OCI-LY3 (cell line): ENCODE measurements around the gene TMEM163.

Source experiments
- EZH2phosphoT487 ChIP-seq: fragments of 200-600 bp; shearing (Covaris generic); IDR thresholded peaks from 2 replicates; pipeline ENCODE4 v1.6.1; 2018; ENCODE audit warnings: antibody characterized with exemption, mixed run types, low read depth
- TF ChIP-seq, protein P1 (sequence below): fragments of 200-600, 300-600 bp; sonication (generic); IDR thresholded peaks from 2 replicates; pipeline ENCODE4 v1.5.1; 2014; ENCODE audit warnings: antibody characterized with exemption, low read length, low read depth

DNA sequence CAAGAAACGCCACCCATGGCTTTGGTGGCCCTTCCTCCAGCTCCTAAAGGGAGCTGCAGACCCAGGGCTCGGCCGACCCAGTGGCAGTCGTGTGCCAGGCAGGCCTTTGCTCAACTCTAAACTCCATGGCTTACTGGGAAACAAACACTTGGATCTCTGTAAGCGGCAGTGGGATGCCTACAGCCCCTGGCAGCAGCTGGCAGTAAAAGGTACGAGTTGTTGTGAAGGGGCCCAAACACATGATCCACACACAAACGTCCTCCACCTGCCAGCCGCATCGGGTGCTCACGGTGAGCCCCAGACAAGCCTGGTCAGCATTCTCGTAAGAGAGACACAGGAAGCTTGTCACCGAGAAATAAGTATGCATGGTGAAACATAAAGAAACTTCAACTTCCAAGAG, 250.0 kb downstream of the TMEM163 start:
- TF ChIP-seq, protein P1, sequence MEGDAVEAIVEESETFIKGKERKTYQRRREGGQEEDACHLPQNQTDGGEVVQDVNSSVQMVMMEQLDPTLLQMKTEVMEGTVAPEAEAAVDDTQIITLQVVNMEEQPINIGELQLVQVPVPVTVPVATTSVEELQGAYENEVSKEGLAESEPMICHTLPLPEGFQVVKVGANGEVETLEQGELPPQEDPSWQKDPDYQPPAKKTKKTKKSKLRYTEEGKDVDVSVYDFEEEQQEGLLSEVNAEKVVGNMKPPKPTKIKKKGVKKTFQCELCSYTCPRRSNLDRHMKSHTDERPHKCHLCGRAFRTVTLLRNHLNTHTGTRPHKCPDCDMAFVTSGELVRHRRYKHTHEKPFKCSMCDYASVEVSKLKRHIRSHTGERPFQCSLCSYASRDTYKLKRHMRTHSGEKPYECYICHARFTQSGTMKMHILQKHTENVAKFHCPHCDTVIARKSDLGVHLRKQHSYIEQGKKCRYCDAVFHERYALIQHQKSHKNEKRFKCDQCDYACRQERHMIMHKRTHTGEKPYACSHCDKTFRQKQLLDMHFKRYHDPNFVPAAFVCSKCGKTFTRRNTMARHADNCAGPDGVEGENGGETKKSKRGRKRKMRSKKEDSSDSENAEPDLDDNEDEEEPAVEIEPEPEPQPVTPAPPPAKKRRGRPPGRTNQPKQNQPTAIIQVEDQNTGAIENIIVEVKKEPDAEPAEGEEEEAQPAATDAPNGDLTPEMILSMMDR, result no peak
- TF ChIP-seq EZH2phosphoT487, result no peak
